SK-N-SH (cell line): ENCODE measurements around the gene RAB25.

Experiments
- CHD2 ChIP-seq: fragments of 150-350 bp; IDR thresholded peaks from 2 replicates; pipeline ENCODE4 v1.6.1; 2018; ENCODE audit warnings: low read length; ENCODE audit not compliant: partially characterized antibody
- CTCF ChIP-seq: fragments of 200-600 bp; sonication (generic); IDR thresholded peaks from 2 replicates; pipeline ENCODE4 v1.6.1; 2017; ENCODE audit warnings: antibody characterized with exemption, mild to moderate bottlenecking, moderate library complexity
- EZH2phosphoT487 ChIP-seq: fragments of 200-600 bp; sonication (generic); IDR thresholded peaks from 2 replicates; pipeline ENCODE4 v1.6.1; 2017; ENCODE audit warnings: low read depth, mixed run types, mild to moderate bottlenecking, antibody characterized with exemption, moderate library complexity, borderline replicate concordance
- FOSL2 ChIP-seq: IDR thresholded peaks from 2 replicates; pipeline ENCODE4 v1.4.0; 2012; ENCODE audit warnings: low read depth, mild to moderate bottlenecking, moderate library complexity, borderline replicate concordance
- POLR2AphosphoS5 ChIP-seq: IDR thresholded peaks from 2 replicates; pipeline ENCODE4 v1.6.1; 2012; ENCODE audit warnings: low read depth, low read length
- REST ChIP-seq: IDR thresholded peaks from 2 replicates; pipeline ENCODE4 v1.6.1; 2012; ENCODE audit warnings: mild to moderate bottlenecking, low read depth, low read length, moderate library complexity
- TCF12 ChIP-seq: IDR thresholded peaks from 2 replicates; pipeline ENCODE4 v1.4.0; 2012
- YY1 ChIP-seq: IDR thresholded peaks from 2 replicates; pipeline ENCODE4 v1.4.0; 2012; ENCODE audit warnings: low read depth, mild to moderate bottlenecking
- ZBTB33 ChIP-seq: IDR thresholded peaks from 2 replicates; pipeline ENCODE4 v1.4.0; 2012; ENCODE audit warnings: low read depth, borderline replicate concordance
- TF ChIP-seq, protein P1 (sequence below): fragments of 150-350 bp; IDR thresholded peaks from 2 replicates; pipeline ENCODE4 v1.6.1; 2017; ENCODE audit warnings: antibody characterized with exemption, low read length, low read depth, borderline replicate concordance
- TF ChIP-seq, protein P2 (sequence below): IDR thresholded peaks from 2 replicates; pipeline ENCODE4 v1.4.0; 2012; ENCODE audit warnings: low read depth
- TF ChIP-seq, protein P3 (sequence below): IDR thresholded peaks from 2 replicates; pipeline ENCODE4; 2012

GRCh38 chr1:156070548-156070947, 9.6 kb downstream of the RAB25 start:
- TF ChIP-seq CTCF (no peak), REST (no peak), YY1 (no peak), TCF12 (no peak), POLR2AphosphoS5 (no peak; the same call in 1 of the 2 replicates), FOSL2 (no peak), EZH2phosphoT487 (no peak), CHD2 (peak; percentile 56), ZBTB33 (no peak)
- TF ChIP-seq, protein P1, sequence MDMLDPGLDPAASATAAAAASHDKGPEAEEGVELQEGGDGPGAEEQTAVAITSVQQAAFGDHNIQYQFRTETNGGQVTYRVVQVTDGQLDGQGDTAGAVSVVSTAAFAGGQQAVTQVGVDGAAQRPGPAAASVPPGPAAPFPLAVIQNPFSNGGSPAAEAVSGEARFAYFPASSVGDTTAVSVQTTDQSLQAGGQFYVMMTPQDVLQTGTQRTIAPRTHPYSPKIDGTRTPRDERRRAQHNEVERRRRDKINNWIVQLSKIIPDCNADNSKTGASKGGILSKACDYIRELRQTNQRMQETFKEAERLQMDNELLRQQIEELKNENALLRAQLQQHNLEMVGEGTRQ, result no peak
- TF ChIP-seq, protein P2, sequence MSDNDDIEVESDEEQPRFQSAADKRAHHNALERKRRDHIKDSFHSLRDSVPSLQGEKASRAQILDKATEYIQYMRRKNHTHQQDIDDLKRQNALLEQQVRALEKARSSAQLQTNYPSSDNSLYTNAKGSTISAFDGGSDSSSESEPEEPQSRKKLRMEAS, result no peak
- TF ChIP-seq, protein P3, sequence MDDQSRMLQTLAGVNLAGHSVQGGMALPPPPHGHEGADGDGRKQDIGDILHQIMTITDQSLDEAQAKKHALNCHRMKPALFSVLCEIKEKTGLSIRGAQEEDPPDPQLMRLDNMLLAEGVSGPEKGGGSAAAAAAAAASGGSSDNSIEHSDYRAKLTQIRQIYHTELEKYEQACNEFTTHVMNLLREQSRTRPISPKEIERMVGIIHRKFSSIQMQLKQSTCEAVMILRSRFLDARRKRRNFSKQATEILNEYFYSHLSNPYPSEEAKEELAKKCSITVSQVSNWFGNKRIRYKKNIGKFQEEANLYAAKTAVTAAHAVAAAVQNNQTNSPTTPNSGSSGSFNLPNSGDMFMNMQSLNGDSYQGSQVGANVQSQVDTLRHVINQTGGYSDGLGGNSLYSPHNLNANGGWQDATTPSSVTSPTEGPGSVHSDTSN, result no peak
